ENCODE results near the gene ALKBH7.

- TF ChIP-seq CTCF (IDR thresholded peaks at IDR 0.05; ENCODE audit: low read depth, low read length) (no peak), POLR2A (IDR thresholded peaks at IDR 0.05; ENCODE audit: extremely low read depth, insufficient read length) (no peak), MAX (IDR thresholded peaks at IDR 0.05; ENCODE audit: low read depth, low read length) (no peak)
These were observed 30.4 kb downstream of the ALKBH7 start for GRCh38 chr19:6402837-6403608.

All from NB4 (cell line).